Endothelial cell of umbilical vein (primary cell): ENCODE measurements around the gene RIC1.

Experiments used
- EZH2 ChIP-seq: IDR thresholded peaks from 2 replicates; pipeline ENCODE4 v1.6.1; 2012; ENCODE audit warnings: borderline replicate concordance, low read depth, mild to moderate bottlenecking, moderate library complexity, low read length, inconsistent platforms; ENCODE audit not compliant: severe bottlenecking
- MYC ChIP-seq: IDR thresholded peaks from one replicate; pipeline ENCODE4 v1.6.1; 2011; ENCODE audit warnings: mild to moderate bottlenecking, low read depth, low read length
- POLR2A ChIP-seq: IDR thresholded peaks from 2 replicates; pipeline ENCODE4 v1.6.1; 2012; ENCODE audit warnings: low read depth, mild to moderate bottlenecking, control low read depth, low read length
- POLR2AphosphoS5 ChIP-seq: IDR thresholded peaks from 2 replicates; pipeline ENCODE4 v1.6.1; 2012; ENCODE audit warnings: low read depth, mild to moderate bottlenecking, control low read depth, low read length, moderate library complexity; ENCODE audit not compliant: insufficient read depth
- TF ChIP-seq, protein P1 (sequence below), 2 donors: IDR thresholded peaks; 1 replicate in 1 of 2; 2 replicates in 1 of 2; pipeline ENCODE4 v1.5.1; 2011; ENCODE audit warnings: low read length in 2 of 2, mild to moderate bottlenecking in 2 of 2, moderate library complexity in 2 of 2, control low read depth in 1 of 2, inconsistent platforms in 1 of 2, low read depth in 1 of 2; ENCODE audit not compliant: insufficient read depth in 1 of 2; ENCODE audit errors: extremely low read depth in 1 of 2
- TF ChIP-seq, protein P2 (sequence below): IDR thresholded peaks from 2 replicates; pipeline ENCODE4 v1.6.1; 2011; ENCODE audit not compliant: insufficient read depth, insufficient read length

GRCh38 chr9:5644501-5644900 is 15.6 kb downstream of the RIC1 start:
- TF ChIP-seq, protein P1, sequence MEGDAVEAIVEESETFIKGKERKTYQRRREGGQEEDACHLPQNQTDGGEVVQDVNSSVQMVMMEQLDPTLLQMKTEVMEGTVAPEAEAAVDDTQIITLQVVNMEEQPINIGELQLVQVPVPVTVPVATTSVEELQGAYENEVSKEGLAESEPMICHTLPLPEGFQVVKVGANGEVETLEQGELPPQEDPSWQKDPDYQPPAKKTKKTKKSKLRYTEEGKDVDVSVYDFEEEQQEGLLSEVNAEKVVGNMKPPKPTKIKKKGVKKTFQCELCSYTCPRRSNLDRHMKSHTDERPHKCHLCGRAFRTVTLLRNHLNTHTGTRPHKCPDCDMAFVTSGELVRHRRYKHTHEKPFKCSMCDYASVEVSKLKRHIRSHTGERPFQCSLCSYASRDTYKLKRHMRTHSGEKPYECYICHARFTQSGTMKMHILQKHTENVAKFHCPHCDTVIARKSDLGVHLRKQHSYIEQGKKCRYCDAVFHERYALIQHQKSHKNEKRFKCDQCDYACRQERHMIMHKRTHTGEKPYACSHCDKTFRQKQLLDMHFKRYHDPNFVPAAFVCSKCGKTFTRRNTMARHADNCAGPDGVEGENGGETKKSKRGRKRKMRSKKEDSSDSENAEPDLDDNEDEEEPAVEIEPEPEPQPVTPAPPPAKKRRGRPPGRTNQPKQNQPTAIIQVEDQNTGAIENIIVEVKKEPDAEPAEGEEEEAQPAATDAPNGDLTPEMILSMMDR (IDR thresholded peaks at IDR 0.05; ENCODE audit: extremely low read depth in 1 of 2, insufficient read depth in 1 of 2, low read depth in 1 of 2, low read length in 2 of 2), result no peak
- TF ChIP-seq, protein P2, sequence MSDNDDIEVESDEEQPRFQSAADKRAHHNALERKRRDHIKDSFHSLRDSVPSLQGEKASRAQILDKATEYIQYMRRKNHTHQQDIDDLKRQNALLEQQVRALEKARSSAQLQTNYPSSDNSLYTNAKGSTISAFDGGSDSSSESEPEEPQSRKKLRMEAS, result no peak
- TF ChIP-seq POLR2AphosphoS5 (no peak), EZH2 (no peak), MYC (no peak), POLR2A (no peak)
